GM18520 (cell line): Measurements from ENCODE around the gene AHSP.
"Not testable (repeated sequence)": the region's sequence is repeated elsewhere in the genome, so short reads cannot be mapped to it uniquely, and the experiment has no call there.

ENCODE experiments used
- ATAC-seq: cut with Tn5 transposase; IDR thresholded peaks from one replicate; pipeline ENCODE4 v1.9.1; 2021; ENCODE audit not compliant: unreplicated experiment

The AHSP gene

GRCh38 chr16:31499928-31500327 is 27.8 kb upstream of the AHSP start:
- no peak for ATAC-seq

GRCh38 chr16:31501226-31501965 is 26.3 kb upstream of the AHSP start:
- ATAC-seq: no peak

GRCh38 chr16:31501966-31502348 is 25.7 kb upstream of the AHSP start:
- no peak for ATAC-seq

- ATAC-seq: no peak
These were observed 24.7 kb upstream of the AHSP start for GRCh38 chr16:31502981-31503380.

GRCh38 chr16:31503555-31503954 is 24.1 kb upstream of the AHSP start:
- not testable (repeated sequence) for ATAC-seq

- no peak for ATAC-seq
These were observed 23.5 kb upstream of the AHSP start for GRCh38 chr16:31504159-31504558.

GRCh38 chr16:31505483-31505882 is 22.2 kb upstream of the AHSP start:
- ATAC-seq: no peak

- ATAC-seq: no peak
These were observed 20.1 kb upstream of the AHSP start for GRCh38 chr16:31507617-31507928.

- peak; percentile 89 for ATAC-seq
These were observed 19.6 kb upstream of the AHSP start, which contains the start of gene RUSF1 for GRCh38 chr16:31507929-31508705. RUSF1 (minus strand) TSS chr16:31508391; CDS start chr16:31508373, 18 bp downstream.

GRCh38 chr16:31508706-31509195 is 18.9 kb upstream of the AHSP start:
- no peak for ATAC-seq

- ATAC-seq: no peak
These were observed 14.6 kb upstream of the AHSP start for GRCh38 chr16:31513126-31513525.

- no peak for ATAC-seq
These were observed 13.8 kb upstream of the AHSP start for GRCh38 chr16:31513884-31514283.

- no peak for ATAC-seq
These were observed 9.8 kb upstream of the AHSP start for GRCh38 chr16:31517800-31518402.

- ATAC-seq: no peak
These were observed 7.8 kb upstream of the AHSP start for GRCh38 chr16:31519759-31520431.

- no peak for ATAC-seq
These were observed 6.3 kb upstream of the AHSP start for GRCh38 chr16:31521368-31521767.

- ATAC-seq: no peak
These were observed 5.6 kb upstream of the AHSP start for GRCh38 chr16:31522071-31522470.

GRCh38 chr16:31523768-31524167 is 3.9 kb upstream of the AHSP start:
- ATAC-seq: not testable (repeated sequence)

- ATAC-seq: no peak
These were observed 2.6 kb upstream of the AHSP start for GRCh38 chr16:31525113-31525512.

- ATAC-seq: no peak
These were observed 915 bp downstream of the AHSP start for GRCh38 chr16:31528523-31529107.

- no peak for ATAC-seq
These were observed 1.6 kb downstream of the AHSP start for GRCh38 chr16:31529108-31529936.
